Left kidney (tissue), 8 donors: Measurements from ENCODE around the gene HPF1. TPM values are rescaled to one million over a fixed set of nuclear protein-coding genes. Genes with fewer than 3 reads are reported as not detected.
"Not testable (repeated sequence)": the region's sequence is repeated elsewhere in the genome, so short reads cannot be mapped to it uniquely, and the experiment has no call there.

Source experiments
- DNase-seq: peaks from one replicate; pipeline ENCODE4 v3.0.0-alpha.2; 2013
- long read RNA-seq, 8 donors: transcript quantifications; one replicate each; lab custom pipeline, GENCODE V29; 2026
- polyA plus RNA-seq: library from polyadenylated mRNA; unstranded; fragments of 120-200 nt; gene quantifications from one replicate; pipeline ENCODE4 v1.2.1, GENCODE V29; 2013; ENCODE audit not compliant: insufficient read length

Gene HPF1
- polyA plus RNA-seq: 47.5 TPM
- long read RNA-seq, donor 1, transcript HPF1-201 (8 exons, 1,230 nt): major isoform, 18 of 56 reads
- long read RNA-seq, donor 1, partial matches to known transcripts: 32 of 56 reads
- long read RNA-seq, donor 1, other reads (novel, unspliced or antisense): 0 of 56 reads
- long read RNA-seq, donor 2, transcript HPF1-201 (8 exons, 1,230 nt): major isoform, 14 of 41 reads
- long read RNA-seq, donor 2, transcript HPF1-202 (3 exons, 489 nt): minor isoform, 6 of 41 reads
- long read RNA-seq, donor 2, partial matches to known transcripts: 17 of 41 reads
- long read RNA-seq, donor 2, other reads (novel, unspliced or antisense): 0 of 41 reads
- long read RNA-seq, donor 3, transcript HPF1-201 (8 exons, 1,230 nt): major isoform, 11 of 47 reads
- long read RNA-seq, donor 3, partial matches to known transcripts: 31 of 47 reads
- long read RNA-seq, donor 3, other reads (novel, unspliced or antisense): 0 of 47 reads
- long read RNA-seq, donor 4, partial matches to known transcripts: 0 of 4 reads
- long read RNA-seq, donor 4, other reads (novel, unspliced or antisense): 0 of 4 reads
- long read RNA-seq, donor 5, transcript HPF1-201 (8 exons, 1,230 nt): major isoform, 44 of 92 reads
- long read RNA-seq, donor 5, partial matches to known transcripts: 45 of 92 reads
- long read RNA-seq, donor 5, other reads (novel, unspliced or antisense): 0 of 92 reads
- long read RNA-seq, donor 6, transcript HPF1-203 (2 exons, 548 nt): minor isoform, 5 of 71 reads
- long read RNA-seq, donor 6, transcript HPF1-202 (3 exons, 489 nt): minor isoform, 8 of 71 reads
- long read RNA-seq, donor 6, transcript HPF1-201 (8 exons, 1,230 nt): major isoform, 27 of 71 reads
- long read RNA-seq, donor 6, partial matches to known transcripts: 31 of 71 reads
- long read RNA-seq, donor 6, other reads (novel, unspliced or antisense): 0 of 71 reads
- long read RNA-seq, donor 7, transcript HPF1-201 (8 exons, 1,230 nt): major isoform, 13 of 60 reads
- long read RNA-seq, donor 7, transcript HPF1-202 (3 exons, 489 nt): minor isoform, 9 of 60 reads
- long read RNA-seq, donor 7, partial matches to known transcripts: 35 of 60 reads
- long read RNA-seq, donor 7, other reads (novel, unspliced or antisense): 0 of 60 reads
- long read RNA-seq, donor 8, partial matches to known transcripts: 0 of 8 reads
- long read RNA-seq, donor 8, other reads (novel, unspliced or antisense): 0 of 8 reads

- peak; percentile 91 for DNase-seq
Observed at GRCh38 chr4:169757575-169758184, at the start of gene HPF1. Gene HPF1 (minus strand): TSS chr4:169757944. CDS start chr4:169757877, 67 bp downstream.

DNA sequence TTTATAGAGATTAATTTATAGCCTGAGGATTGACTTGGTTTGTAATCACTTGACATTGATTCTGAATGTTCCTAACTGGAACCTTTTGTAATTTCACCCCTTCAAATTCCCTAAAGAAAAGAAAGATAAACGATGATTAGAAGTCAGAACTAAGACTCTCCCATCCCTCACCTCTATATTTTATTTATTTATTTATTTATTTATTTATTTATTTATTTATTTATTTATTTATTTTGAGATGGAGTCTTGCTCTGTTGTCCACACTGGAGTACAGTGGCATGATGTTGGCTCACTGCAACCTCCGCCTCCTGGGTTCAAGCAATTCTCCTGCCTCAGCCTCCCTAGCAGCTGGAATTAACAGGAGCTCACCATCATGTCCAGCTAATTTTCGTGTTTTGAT is 49.0 kb upstream of the HPF1 start:
- not testable (repeated sequence) for DNase-seq

- DNase-seq: no peak
Observed at GRCh38 chr4:169803413-169803812, 45.7 kb upstream of the HPF1 start.

DNA sequence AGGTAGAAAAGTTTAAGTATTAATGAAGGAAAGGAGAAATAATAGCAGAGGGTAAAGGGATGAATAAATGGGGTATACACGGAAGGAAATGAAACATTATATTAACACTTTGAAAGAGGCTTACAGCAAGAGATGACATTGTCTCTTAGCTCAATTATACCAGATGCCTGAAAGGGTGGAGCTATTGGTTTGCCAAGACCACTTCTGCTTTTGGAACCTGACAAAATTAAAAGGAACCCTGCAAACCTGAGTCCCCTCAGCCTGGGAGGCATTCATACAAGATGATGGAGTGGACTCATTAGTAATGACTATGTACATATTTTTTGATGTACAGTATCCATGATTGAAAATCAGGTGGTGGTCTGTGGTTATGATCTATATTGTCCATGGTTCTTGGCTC is 45.1 kb upstream of the HPF1 start:
- no peak for DNase-seq

GRCh38 chr4:169800541-169800940 is 42.8 kb upstream of the HPF1 start:
- no peak for DNase-seq

DNA sequence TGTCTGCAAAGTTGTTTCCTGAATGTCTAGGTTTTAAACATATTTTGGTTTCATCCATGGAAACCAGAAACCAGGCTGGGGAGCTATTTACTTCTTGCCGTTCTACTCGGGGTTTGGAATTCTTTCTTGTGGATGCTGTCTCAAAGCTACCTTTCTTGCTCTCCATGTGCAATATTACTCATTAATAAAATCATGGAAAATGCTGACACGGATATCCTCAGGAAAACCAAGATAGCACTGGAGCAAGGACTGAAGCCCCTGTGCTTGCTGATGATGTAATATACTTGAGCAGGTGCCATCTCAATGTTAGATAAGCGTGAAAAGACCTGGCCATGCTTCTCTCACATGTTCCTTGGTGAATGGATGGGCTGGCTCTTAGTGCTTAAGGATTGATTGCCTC is 41.5 kb upstream of the HPF1 start:
- no peak for DNase-seq

GRCh38 chr4:169795585-169795984 is 37.8 kb upstream of the HPF1 start:
- no peak for DNase-seq

DNA sequence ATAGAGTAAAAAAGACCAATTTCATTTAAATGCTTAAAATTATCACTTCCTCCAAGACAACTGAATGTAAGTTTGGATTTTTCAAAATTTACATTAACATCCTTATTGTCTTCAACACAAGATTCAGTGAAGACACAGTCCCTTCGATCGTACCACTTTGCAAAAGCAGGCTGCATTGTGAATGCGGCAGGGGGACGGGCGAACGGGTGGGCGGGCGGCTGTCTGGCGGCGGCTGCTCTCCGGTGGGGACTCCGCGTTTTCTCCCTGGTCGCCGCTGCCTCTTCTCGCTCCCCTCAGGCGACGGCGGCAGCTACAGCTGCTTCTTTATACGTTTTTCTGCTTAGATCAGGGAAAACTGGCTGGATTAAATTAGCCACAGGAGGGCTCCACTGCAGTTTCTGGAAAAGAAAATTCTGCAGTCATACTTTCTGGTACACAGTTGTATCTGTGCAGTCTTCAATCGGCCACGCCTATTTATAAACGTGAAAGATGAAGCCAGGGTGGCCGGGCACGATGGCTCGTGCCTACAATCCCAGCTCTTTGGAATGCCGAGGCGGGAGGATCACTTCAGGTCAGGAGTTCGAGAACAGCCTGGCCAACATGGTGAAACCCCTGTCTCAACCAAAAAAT is 33.9 kb upstream of the HPF1 start:
- DNase-seq: peak; percentile 71

GRCh38 chr4:169791062-169791461 is 33.3 kb upstream of the HPF1 start:
- DNase-seq: no peak

DNA sequence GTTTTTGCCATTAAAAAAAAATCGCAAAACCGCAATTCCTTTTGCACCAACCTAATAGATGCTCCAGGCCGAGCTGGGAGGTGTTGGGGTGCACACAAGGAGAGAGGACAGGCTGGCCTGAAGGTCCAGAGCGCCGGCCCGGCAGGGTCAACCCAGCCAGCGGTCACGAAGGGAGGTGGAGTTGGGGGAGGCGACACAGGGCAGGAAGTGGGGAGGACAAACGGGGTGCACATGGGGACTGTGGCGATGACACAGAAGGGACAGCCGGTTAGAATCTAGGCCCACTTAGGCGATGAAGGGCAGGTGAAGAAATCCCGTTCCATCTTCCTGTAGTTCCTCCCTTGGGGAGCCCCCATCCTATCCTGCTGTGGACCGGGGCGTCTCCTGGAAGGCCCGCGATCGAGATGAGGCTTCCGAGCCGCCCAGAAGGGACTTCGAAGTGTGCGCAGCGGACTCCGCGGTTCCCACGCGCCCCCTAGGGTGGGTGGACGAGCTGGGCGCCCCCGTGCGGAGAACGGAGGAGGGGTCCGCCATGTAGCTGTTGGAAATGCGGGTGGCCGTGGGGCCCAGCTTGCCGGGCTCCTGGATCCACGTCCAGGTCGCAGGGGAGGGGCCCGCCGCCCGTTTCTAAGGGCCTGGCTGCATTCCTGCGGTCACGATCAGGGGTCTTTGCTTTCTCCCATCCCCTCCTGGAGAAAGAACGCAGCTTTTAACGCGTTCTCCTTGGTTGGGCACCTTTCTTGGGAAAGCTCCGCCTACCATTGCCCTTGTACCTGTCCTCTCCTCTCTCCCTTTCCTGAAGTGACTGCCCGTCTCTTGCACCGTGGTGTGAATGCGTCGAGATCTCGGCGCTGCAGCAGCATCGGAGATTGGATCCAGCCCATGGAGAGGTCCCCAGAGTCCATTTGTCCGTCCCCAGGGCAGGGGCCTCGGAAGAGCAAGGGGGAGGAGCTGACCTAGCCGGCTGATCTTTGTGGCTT is 17.0 kb upstream of the HPF1 start:
- no peak for DNase-seq

- DNase-seq: no peak
Observed at GRCh38 chr4:169773889-169774288, 16.1 kb upstream of the HPF1 start.

DNA sequence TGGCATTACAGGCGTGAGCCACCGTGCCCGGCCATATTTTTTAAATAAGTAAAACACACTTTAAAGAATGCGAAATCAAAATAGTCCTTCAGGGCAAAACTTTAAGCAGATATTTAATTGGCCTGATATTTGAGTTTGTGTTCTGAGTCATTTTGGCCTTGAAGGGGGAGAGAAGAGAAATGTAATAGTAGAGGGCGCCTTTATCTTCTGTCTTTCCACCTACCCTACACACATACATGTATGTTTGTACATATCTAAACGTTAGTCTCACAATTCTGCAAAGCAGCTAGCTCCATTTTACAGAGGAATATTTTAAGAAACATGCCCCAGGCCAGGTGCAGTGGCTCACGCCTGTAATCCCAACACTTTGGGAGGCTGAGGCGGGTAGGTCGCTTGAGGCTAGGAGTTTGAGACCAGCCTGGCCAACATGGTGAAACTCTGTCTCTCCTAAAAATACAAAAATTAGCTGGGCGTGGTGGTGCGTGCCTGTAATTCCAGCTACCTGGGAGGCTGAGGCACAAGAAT is 13.9 kb upstream of the HPF1 start:
- not testable (repeated sequence) for DNase-seq

DNA sequence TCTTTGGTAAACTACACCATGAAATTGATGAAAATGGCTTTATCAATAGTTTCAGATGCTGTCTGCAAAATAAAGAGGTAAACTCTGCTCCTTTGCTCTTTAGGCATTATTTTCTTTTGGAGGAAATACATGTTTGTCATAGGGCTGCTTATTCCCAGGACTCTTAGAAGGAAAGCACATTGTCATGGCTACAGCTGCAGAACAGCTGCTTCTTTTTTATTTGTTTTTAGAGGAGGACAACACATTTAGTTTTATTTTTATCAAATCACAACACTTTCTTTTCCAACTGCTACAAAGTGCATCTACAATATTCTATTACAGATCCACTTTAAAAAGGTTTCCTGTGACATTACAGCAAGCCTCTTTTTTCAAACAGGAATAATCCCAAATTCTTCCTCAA is 12.7 kb upstream of the HPF1 start:
- DNase-seq: no peak

- no peak for DNase-seq
Observed at GRCh38 chr4:169768385-169768784, 10.6 kb upstream of the HPF1 start.

DNA sequence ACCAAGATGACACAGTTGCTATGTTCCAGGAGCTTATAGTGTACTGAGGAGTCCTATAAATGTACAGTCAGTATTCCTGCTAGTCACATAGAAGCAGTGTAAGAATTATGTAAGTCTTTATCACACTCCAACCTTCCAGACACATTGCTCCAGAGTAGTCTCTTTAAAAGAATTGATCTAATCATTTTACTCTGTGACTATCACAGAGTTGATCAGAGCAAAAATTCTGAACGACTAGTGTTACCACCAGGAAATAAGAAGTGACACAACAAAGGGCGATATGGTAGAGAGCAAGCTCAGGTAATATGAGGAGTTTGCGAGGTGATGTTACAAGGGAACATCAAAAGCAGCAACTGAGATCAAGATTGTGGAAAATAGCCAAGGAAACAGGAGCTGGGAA is 9.0 kb upstream of the HPF1 start:
- DNase-seq: no peak

GRCh38 chr4:169765835-169766234 is 8.1 kb upstream of the HPF1 start:
- no peak for DNase-seq

DNA sequence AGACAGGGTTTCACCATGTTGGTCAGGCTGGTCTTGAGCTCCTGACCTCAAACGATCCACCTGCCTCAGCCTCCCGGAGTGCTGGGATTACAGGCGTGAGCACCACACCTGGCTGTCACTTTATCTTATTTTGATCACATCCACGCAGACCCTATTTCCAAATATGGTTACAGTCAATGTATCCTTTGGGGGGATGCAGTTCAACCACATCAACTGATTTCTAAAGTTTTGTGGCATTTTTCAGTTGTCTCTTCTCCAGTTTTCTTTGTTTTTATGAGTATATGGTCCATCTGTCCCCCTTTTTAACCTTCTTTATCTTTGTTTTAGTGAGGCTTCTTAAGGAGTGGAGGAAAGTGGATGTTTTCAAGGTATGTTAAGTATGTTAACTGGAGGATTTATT is 4.1 kb upstream of the HPF1 start:
- DNase-seq: no peak

DNA sequence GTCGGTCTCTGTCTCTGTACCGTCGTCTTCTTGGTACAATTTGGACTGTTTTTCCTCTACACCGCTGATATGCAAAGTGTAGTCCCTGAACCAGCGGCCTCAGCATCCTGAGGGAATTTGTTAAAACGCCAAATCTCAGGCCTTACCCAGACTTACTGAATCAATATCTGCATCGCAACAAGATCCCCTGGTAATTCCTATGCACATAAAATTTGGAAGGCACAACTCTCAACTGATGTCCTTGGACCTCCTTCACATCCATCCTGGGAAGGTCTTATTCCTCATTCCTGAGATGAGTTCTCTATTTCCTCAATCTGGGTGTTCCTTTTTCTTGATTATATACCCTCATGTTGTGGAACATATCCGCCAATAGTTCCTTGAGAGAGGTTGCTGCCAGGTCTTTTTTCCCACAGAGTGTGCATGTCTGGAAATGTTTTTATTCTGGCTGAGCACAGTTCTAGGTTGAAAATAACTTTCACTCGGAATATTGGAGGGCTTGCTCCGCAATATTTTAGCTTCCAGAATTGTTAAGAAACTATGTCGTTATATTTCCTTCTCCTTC is 738 bp upstream of the HPF1 start:
- no peak for DNase-seq

DNA sequence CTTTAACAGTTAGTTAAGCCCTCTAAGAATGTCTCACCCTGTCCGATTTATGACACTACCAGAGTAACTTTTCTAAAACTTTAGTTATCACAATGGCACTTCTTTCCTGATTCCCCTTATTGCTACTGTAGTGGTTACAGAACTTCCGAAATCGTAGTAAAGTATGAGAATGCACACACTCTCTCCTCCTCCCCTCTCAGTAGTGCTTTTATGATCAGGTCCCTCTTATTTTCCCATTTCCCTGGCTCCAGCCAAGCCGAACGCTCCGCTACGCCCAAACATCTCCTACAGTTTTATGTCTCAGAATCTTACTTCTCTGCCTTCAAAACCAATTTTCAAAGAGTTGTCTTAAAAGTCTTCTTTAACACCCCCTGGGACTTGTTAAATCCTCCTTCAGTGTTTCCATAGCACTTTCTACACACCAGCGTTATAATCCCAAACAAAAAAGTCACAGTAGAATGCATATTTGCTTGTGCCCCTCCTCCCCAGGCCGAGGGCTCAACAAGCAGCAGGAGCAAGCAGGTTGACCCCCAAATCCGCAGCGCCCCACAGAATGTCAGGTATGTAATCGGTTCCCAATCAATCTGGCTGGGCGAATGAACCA is 671 bp downstream of the HPF1 start:
- no peak for DNase-seq
